GM12878 (cell line): ENCODE results near the gene PIP4K2A. TPM values are rescaled to one million over a fixed set of nuclear protein-coding genes. Genes with fewer than 3 reads are reported as not detected.

Experiments
- ASH2L ChIP-seq: fragments of 300-600, 200-600 bp; sonication (generic); IDR thresholded peaks from 2 replicates; pipeline ENCODE4 v1.6.1; 2017; ENCODE audit warnings: low read depth, mild to moderate bottlenecking, borderline replicate concordance
- BACH1 ChIP-seq: fragments of 450-650 bp; IDR thresholded peaks from 2 replicates; pipeline ENCODE4 v1.6.1; 2017; ENCODE audit warnings: mild to moderate bottlenecking, borderline replicate concordance
- DPF2 ChIP-seq: fragments of 450-650 bp; IDR thresholded peaks from 2 replicates; pipeline ENCODE4 v1.6.1; 2017; ENCODE audit warnings: mild to moderate bottlenecking
- EGR1 ChIP-seq, 2 experiments: IDR thresholded peaks; 1 replicate in 1 of 2; 2 replicates in 1 of 2; pipeline ENCODE4 v1.6.1; 2011 to 2012; ENCODE audit warnings: low read depth in 2 of 2, low read length in 2 of 2, borderline replicate concordance in 1 of 2, mild to moderate bottlenecking in 1 of 2, moderate library complexity in 1 of 2
- EZH2 ChIP-seq: IDR thresholded peaks from 2 replicates; pipeline ENCODE4 v1.6.1; 2012; ENCODE audit warnings: low read depth, mild to moderate bottlenecking, control low read depth, inconsistent platforms, low read length, borderline replicate concordance; ENCODE audit not compliant: control insufficient read depth
- FOXK2 ChIP-seq: fragments of 450-650 bp; IDR thresholded peaks from 2 replicates; pipeline ENCODE4 v1.6.1; 2017; ENCODE audit warnings: mild to moderate bottlenecking, moderate library complexity
- HDAC2 ChIP-seq: fragments of 200-600 bp; sonication (generic); IDR thresholded peaks from 2 replicates; pipeline ENCODE4 v1.6.1; 2017
- KDM1A ChIP-seq: fragments of 200-600 bp; sonication (generic); IDR thresholded peaks from 2 replicates; pipeline ENCODE4 v1.6.1; 2016; ENCODE audit warnings: borderline replicate concordance
- TCF12 ChIP-seq: IDR thresholded peaks from 2 replicates; pipeline ENCODE4 v1.6.1; 2011; ENCODE audit warnings: low read depth, mild to moderate bottlenecking, low read length
- polyA plus RNA-seq, 11 experiments: library from polyadenylated mRNA; depleted of rRNA in 4 of 11; unstranded in 6 of 11; stranded (reverse) in 5 of 11; fragments of >200 nt; fragmentation: Nextera tagmentation in 4 of 11; fragmentation: Illumina TruSeq in 1 of 11; extraction: Ambion mirVana in 4 of 11; extraction: Trizol in 1 of 11; gene quantifications; 1 replicate in 1 of 11; 2 replicates in 10 of 11; pipeline versions ENCODE4 v1.2.1 to v1.2.3, GENCODE V29; 2011 to 2016; ENCODE audit warnings: inconsistent platforms in 2 of 11, missing spikeins in 2 of 11, low read depth in 1 of 11
- total RNA-seq, 4 experiments: library from RNA; depleted of rRNA in 3 of 4; stranded (reverse); fragments of >200 nt in 3 of 4; fragmentation: Illumina TruSeq in 1 of 4; extraction: Trizol in 1 of 4; gene quantifications; 2 replicates each; pipeline versions ENCODE4 v1.2.1 to v1.2.3, GENCODE V29; 2013 to 2021
- TF ChIP-seq, protein P1 (sequence below): fragments of 450-650 bp; IDR thresholded peaks from 2 replicates; pipeline ENCODE4 v1.6.1; 2016; ENCODE audit warnings: mild to moderate bottlenecking
- TF ChIP-seq, protein P2 (sequence below): fragments of 450-650 bp; IDR thresholded peaks from 2 replicates; pipeline ENCODE4 v1.6.1; 2017; ENCODE audit warnings: antibody characterized with exemption, mild to moderate bottlenecking, moderate library complexity
- TF ChIP-seq, protein P3 (sequence below): IDR thresholded peaks from 2 replicates; pipeline ENCODE4 v1.6.1; 2012; ENCODE audit warnings: low read depth, low read length, improper control_type of control experiment
- TF ChIP-seq, protein P4 (sequence below): IDR thresholded peaks from 2 replicates; pipeline ENCODE4 v1.6.1; 2011; ENCODE audit warnings: borderline replicate concordance, low read depth, mild to moderate bottlenecking, moderate library complexity, mixed read lengths, low read length; ENCODE audit not compliant: insufficient read depth; ENCODE audit errors: extremely low read length

Gene PIP4K2A
- total and polyA plus RNA-seq, 10 of the 15 experiments (the other 5 are each of a cell fraction or from before 2014, with no cell fraction given) = 54.3 to 139 (median 84.4) TPM

DNA sequence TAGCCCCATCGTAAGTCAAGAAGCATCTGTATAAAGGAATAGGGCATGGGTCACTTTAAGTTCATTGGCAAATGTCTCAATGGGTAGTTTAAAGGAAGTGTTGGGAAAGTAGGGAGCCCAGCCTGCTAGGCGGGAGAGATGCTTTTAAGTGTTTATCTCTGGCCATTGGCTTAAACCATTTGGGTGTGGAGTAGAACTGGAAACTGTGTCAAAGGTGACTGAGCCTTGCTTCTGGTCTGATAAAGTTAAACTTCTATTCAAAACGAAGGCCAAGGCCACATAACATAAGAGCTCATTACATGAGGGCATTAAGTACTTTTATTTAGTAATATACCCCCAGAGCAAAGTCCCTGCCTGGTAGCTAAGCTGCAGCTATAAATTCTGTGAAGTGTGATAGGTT, 220.4 kb downstream of the PIP4K2A start (continued):
- TF ChIP-seq, protein P1, sequence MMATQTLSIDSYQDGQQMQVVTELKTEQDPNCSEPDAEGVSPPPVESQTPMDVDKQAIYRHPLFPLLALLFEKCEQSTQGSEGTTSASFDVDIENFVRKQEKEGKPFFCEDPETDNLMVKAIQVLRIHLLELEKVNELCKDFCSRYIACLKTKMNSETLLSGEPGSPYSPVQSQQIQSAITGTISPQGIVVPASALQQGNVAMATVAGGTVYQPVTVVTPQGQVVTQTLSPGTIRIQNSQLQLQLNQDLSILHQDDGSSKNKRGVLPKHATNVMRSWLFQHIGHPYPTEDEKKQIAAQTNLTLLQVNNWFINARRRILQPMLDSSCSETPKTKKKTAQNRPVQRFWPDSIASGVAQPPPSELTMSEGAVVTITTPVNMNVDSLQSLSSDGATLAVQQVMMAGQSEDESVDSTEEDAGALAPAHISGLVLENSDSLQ = no peak
- TF ChIP-seq DPF2 = no peak
- TF ChIP-seq, protein P2, sequence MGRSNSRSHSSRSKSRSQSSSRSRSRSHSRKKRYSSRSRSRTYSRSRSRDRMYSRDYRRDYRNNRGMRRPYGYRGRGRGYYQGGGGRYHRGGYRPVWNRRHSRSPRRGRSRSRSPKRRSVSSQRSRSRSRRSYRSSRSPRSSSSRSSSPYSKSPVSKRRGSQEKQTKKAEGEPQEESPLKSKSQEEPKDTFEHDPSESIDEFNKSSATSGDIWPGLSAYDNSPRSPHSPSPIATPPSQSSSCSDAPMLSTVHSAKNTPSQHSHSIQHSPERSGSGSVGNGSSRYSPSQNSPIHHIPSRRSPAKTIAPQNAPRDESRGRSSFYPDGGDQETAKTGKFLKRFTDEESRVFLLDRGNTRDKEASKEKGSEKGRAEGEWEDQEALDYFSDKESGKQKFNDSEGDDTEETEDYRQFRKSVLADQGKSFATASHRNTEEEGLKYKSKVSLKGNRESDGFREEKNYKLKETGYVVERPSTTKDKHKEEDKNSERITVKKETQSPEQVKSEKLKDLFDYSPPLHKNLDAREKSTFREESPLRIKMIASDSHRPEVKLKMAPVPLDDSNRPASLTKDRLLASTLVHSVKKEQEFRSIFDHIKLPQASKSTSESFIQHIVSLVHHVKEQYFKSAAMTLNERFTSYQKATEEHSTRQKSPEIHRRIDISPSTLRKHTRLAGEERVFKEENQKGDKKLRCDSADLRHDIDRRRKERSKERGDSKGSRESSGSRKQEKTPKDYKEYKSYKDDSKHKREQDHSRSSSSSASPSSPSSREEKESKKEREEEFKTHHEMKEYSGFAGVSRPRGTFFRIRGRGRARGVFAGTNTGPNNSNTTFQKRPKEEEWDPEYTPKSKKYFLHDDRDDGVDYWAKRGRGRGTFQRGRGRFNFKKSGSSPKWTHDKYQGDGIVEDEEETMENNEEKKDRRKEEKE = no peak
- no peak for TF ChIP-seq TCF12
- TF ChIP-seq HDAC2 = no peak
- TF ChIP-seq KDM1A = no peak
- TF ChIP-seq, protein P3, sequence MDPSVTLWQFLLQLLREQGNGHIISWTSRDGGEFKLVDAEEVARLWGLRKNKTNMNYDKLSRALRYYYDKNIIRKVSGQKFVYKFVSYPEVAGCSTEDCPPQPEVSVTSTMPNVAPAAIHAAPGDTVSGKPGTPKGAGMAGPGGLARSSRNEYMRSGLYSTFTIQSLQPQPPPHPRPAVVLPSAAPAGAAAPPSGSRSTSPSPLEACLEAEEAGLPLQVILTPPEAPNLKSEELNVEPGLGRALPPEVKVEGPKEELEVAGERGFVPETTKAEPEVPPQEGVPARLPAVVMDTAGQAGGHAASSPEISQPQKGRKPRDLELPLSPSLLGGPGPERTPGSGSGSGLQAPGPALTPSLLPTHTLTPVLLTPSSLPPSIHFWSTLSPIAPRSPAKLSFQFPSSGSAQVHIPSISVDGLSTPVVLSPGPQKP = no peak
- TF ChIP-seq, protein P4, sequence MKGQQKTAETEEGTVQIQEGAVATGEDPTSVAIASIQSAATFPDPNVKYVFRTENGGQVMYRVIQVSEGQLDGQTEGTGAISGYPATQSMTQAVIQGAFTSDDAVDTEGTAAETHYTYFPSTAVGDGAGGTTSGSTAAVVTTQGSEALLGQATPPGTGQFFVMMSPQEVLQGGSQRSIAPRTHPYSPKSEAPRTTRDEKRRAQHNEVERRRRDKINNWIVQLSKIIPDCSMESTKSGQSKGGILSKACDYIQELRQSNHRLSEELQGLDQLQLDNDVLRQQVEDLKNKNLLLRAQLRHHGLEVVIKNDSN = no peak
- TF ChIP-seq FOXK2 = no peak
- no peak for TF ChIP-seq BACH1
- no peak for TF ChIP-seq ASH2L
- no peak for TF ChIP-seq EGR1 (IDR thresholded peaks at IDR 0.05; ENCODE audit: borderline replicate concordance in 1 of 2, low read depth in 2 of 2, low read length in 2 of 2)
- TF ChIP-seq EZH2 = no peak
